Neural cell (in vitro differentiated cells): Measurements from ENCODE around the gene PARVA. TPM values are rescaled to one million over a fixed set of nuclear protein-coding genes. Genes with fewer than 3 reads are reported as not detected.

Experiments
- H2AFZ ChIP-seq: fragments of 200-600, 300-800 bp; sonication (generic), shearing (Covaris generic); 2 replicates; pipeline ENCODE4 v1.6.0; 2014; ENCODE audit warnings: low read depth, mild to moderate bottlenecking, antibody characterized with exemption, low read length, moderate library complexity
- H3F3A ChIP-seq: fragments of 200-600 bp; shearing (Covaris generic); 2 replicates; pipeline ENCODE4 v1.6.1; 2016; ENCODE audit warnings: mild to moderate bottlenecking, moderate library complexity, mixed read lengths, antibody characterized with exemption, low read length; ENCODE audit not compliant: insufficient read depth, poor library complexity, severe bottlenecking
- H3K27ac ChIP-seq: fragments of 200-600, 300-800 bp; sonication (generic), shearing (Covaris generic); 2 replicates; pipeline ENCODE4 v1.5.1; 2014; ENCODE audit warnings: mild to moderate bottlenecking, low read length, moderate library complexity
- H3K27me3 ChIP-seq: fragments of 300-800, 200-600 bp; sonication (generic), shearing (Covaris generic); 2 replicates; pipeline ENCODE4 v1.6.0; 2014; ENCODE audit warnings: mild to moderate bottlenecking, low read depth, low read length, moderate library complexity; ENCODE audit not compliant: insufficient read depth
- H3K36me3 ChIP-seq: fragments of 300-800, 200-600 bp; sonication (generic), shearing (Covaris generic); 2 replicates; pipeline ENCODE4 v1.5.1; 2014; ENCODE audit warnings: mild to moderate bottlenecking, antibody characterized with exemption, low read length, moderate library complexity; ENCODE audit not compliant: insufficient read depth
- H3K4me2 ChIP-seq: fragments of 300-800, 200-600 bp; sonication (generic), shearing (Covaris generic); 2 replicates; pipeline ENCODE4 v1.6.0; 2014; ENCODE audit warnings: mild to moderate bottlenecking, low read length
- H3K4me3 ChIP-seq: fragments of 300-800, 200-600 bp; sonication (generic), shearing (Covaris generic); 2 replicates; pipeline ENCODE4 v1.5.1; 2014; ENCODE audit warnings: mild to moderate bottlenecking, low read length, moderate library complexity
- H3K79me2 ChIP-seq: fragments of 200-600 bp; shearing (Covaris generic); replicated peaks from 2 replicates; pipeline ENCODE4 v1.6.0; 2014; ENCODE audit warnings: mild to moderate bottlenecking, low read length, moderate library complexity; ENCODE audit not compliant: insufficient read depth
- H3K9ac ChIP-seq: fragments of 300-800, 200-600 bp; sonication (generic), shearing (Covaris generic); 2 replicates; pipeline ENCODE4 v1.6.1; 2016; ENCODE audit warnings: mild to moderate bottlenecking, low read length, mixed read lengths
- H3K9me2 ChIP-seq: fragments of 200-600 bp; shearing (Covaris generic); 2 replicates; pipeline ENCODE4 v1.6.1; 2016; ENCODE audit warnings: mild to moderate bottlenecking, low read length, mixed read lengths; ENCODE audit not compliant: insufficient read depth
- H3K9me3 ChIP-seq: fragments of 200-600, 300-800 bp; sonication (generic), shearing (Covaris generic); 2 replicates; pipeline ENCODE4 v1.6.1; 2016; ENCODE audit warnings: mild to moderate bottlenecking, mixed run types, low read length, moderate library complexity, mixed read lengths
- H4K20me1 ChIP-seq: fragments of 200-600 bp; shearing (Covaris generic); 2 replicates; pipeline ENCODE4 v1.6.1; 2016; ENCODE audit warnings: mild to moderate bottlenecking, mixed run types; ENCODE audit not compliant: insufficient read depth
- EP300 ChIP-seq: fragments of 450-650 bp; conservative IDR thresholded peaks from 2 replicates; pipeline ENCODE4 v1.6.1; 2014; ENCODE audit warnings: antibody characterized with exemption, mild to moderate bottlenecking, moderate library complexity; ENCODE audit not compliant: poor library complexity, severe bottlenecking
- EZH2 ChIP-seq: fragments of 200-600, 300-800 bp; shearing (Covaris generic), sonication (generic); IDR thresholded peaks from 2 replicates; pipeline ENCODE4 v1.6.1; 2014; ENCODE audit warnings: antibody characterized with exemption, low read length, borderline replicate concordance, mild to moderate bottlenecking; ENCODE audit not compliant: insufficient read depth, poor library complexity, severe bottlenecking
- MXI1 ChIP-seq: fragments of 450-650 bp; conservative IDR thresholded peaks from 2 replicates; pipeline ENCODE4 v1.6.1; 2014; ENCODE audit warnings: antibody characterized with exemption, mild to moderate bottlenecking; ENCODE audit not compliant: poor library complexity, severe bottlenecking
- POLR2AphosphoS5 ChIP-seq: IDR thresholded peaks from 2 replicates; pipeline ENCODE4 v1.6.1; 2012
- RAD21 ChIP-seq: fragments of 450-650 bp; conservative IDR thresholded peaks from 2 replicates; pipeline ENCODE4 v1.6.1; 2014; ENCODE audit warnings: antibody characterized with exemption, mild to moderate bottlenecking, moderate library complexity
- SMC3 ChIP-seq: fragments of 450-650 bp; conservative IDR thresholded peaks from 2 replicates; pipeline ENCODE4 v1.6.1; 2014; ENCODE audit warnings: antibody characterized with exemption, mild to moderate bottlenecking, moderate library complexity; ENCODE audit not compliant: poor library complexity
- TAF1 ChIP-seq: IDR thresholded peaks from 2 replicates; pipeline ENCODE4 v1.6.1; 2012; ENCODE audit warnings: low read depth
- polyA plus RNA-seq: library from polyadenylated mRNA; depleted of rRNA; stranded (reverse); fragments of >200 nt; gene quantifications from 2 replicates; pipeline ENCODE4 v1.2.3, GENCODE V29; 2014
- TF ChIP-seq, protein P1 (sequence below): IDR thresholded peaks from 2 replicates; pipeline ENCODE4 v1.6.1; 2012; ENCODE audit warnings: borderline replicate concordance
- TF ChIP-seq, protein P2 (sequence below): fragments of 450-650 bp; IDR thresholded peaks from 2 replicates; pipeline ENCODE4 v1.5.1; 2014; ENCODE audit warnings: antibody characterized with exemption, mild to moderate bottlenecking, moderate library complexity; ENCODE audit not compliant: poor library complexity, severe bottlenecking

Gene PARVA
- polyA plus RNA-seq, 1 donor from 2014 or later, result 0.94 TPM

DNA sequence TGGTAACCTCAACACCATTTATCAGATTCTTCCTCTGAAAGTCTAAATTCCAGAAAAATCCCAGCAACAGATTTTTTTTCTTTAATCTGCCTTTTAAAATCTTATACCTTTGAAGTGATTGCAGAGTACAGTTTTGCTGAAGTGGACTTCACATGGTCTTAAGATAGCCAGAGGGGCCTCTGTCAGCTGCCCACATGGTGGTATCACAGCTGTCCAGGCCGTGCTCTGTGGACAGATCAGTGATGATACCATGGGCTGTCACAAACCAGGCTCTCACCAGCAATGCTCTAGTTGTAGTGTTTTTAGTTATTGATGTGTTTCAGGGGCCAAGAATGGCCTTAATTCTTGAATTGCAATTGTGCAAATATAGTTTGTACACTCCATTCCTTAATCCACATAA lies 44.0 kb downstream of the PARVA start:
- Histone ChIP-seq H3K79me2 (no peaks in the 10 kb centered on the region), H3F3A (no peaks in the 10 kb centered on the region), H3K9me2 (no peaks in the 10 kb centered on the region), H3K27ac (no peak overlapping the region), H3K4me2 (no peak overlapping the region), H4K20me1 (no peaks in the 10 kb centered on the region), H3K4me3 (no peak overlapping the region), H3K9me3 (no peaks in the 10 kb centered on the region), H3K36me3 (no peaks in the 10 kb centered on the region), H2AFZ (no peak overlapping the region), H3K27me3 (no peaks in the 10 kb centered on the region), H3K9ac (no peak overlapping the region)
- TF ChIP-seq EZH2 (no peak), TAF1 (no peak), POLR2AphosphoS5 (no peak), SMC3 (no peak), RAD21 (no peak), EP300 (no peak), MXI1 (no peak)
- TF ChIP-seq, protein P1, sequence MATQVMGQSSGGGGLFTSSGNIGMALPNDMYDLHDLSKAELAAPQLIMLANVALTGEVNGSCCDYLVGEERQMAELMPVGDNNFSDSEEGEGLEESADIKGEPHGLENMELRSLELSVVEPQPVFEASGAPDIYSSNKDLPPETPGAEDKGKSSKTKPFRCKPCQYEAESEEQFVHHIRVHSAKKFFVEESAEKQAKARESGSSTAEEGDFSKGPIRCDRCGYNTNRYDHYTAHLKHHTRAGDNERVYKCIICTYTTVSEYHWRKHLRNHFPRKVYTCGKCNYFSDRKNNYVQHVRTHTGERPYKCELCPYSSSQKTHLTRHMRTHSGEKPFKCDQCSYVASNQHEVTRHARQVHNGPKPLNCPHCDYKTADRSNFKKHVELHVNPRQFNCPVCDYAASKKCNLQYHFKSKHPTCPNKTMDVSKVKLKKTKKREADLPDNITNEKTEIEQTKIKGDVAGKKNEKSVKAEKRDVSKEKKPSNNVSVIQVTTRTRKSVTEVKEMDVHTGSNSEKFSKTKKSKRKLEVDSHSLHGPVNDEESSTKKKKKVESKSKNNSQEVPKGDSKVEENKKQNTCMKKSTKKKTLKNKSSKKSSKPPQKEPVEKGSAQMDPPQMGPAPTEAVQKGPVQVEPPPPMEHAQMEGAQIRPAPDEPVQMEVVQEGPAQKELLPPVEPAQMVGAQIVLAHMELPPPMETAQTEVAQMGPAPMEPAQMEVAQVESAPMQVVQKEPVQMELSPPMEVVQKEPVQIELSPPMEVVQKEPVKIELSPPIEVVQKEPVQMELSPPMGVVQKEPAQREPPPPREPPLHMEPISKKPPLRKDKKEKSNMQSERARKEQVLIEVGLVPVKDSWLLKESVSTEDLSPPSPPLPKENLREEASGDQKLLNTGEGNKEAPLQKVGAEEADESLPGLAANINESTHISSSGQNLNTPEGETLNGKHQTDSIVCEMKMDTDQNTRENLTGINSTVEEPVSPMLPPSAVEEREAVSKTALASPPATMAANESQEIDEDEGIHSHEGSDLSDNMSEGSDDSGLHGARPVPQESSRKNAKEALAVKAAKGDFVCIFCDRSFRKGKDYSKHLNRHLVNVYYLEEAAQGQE, result no peak
- TF ChIP-seq, protein P2, sequence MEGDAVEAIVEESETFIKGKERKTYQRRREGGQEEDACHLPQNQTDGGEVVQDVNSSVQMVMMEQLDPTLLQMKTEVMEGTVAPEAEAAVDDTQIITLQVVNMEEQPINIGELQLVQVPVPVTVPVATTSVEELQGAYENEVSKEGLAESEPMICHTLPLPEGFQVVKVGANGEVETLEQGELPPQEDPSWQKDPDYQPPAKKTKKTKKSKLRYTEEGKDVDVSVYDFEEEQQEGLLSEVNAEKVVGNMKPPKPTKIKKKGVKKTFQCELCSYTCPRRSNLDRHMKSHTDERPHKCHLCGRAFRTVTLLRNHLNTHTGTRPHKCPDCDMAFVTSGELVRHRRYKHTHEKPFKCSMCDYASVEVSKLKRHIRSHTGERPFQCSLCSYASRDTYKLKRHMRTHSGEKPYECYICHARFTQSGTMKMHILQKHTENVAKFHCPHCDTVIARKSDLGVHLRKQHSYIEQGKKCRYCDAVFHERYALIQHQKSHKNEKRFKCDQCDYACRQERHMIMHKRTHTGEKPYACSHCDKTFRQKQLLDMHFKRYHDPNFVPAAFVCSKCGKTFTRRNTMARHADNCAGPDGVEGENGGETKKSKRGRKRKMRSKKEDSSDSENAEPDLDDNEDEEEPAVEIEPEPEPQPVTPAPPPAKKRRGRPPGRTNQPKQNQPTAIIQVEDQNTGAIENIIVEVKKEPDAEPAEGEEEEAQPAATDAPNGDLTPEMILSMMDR, result no peak

DNA sequence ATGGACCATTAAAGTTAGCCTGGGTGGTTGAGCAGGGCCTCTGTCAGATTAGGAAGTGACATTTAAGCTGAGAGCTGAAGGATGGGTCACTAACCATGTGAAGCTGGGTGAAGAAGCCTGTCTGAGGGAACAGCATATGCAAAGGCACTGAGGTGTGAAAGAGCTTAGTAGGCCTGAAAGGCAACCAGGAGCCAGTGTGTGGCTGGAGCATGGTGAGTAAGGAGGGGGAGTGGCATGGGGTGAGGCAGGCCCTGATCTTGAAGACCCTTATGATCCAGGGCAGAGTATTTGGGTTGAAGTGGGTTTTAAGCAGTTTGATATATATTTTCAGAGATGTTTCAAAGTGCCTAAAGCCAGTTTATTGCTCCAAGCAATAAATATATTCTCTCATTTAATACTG lies 48.8 kb downstream of the PARVA start:
- no peak overlapping the region for H3K27ac ChIP-seq
- H3F3A ChIP-seq, result no peaks in the 10 kb centered on the region
- no peak overlapping the region for H3K9ac ChIP-seq
- H3K36me3 ChIP-seq, result no peaks in the 10 kb centered on the region
- TF ChIP-seq EP300, result no peak
- TF ChIP-seq, protein P1, result no peak
- H3K4me3 ChIP-seq, result no peak overlapping the region
- no peaks in the 10 kb centered on the region for H3K27me3 ChIP-seq
- no peak overlapping the region for H2AFZ ChIP-seq
- no peaks in the 10 kb centered on the region for H3K9me2 ChIP-seq
- H3K9me3 ChIP-seq, result no peaks in the 10 kb centered on the region
- no peaks in the 10 kb centered on the region for H3K79me2 ChIP-seq
- H4K20me1 ChIP-seq, result no peaks in the 10 kb centered on the region
- no peak overlapping the region for H3K4me2 ChIP-seq
